OCI-LY7 (cell line): ENCODE data around the gene PPBP. TPM values are rescaled to one million over a fixed set of nuclear protein-coding genes. Genes with fewer than 3 reads are reported as not detected.

Experiments used
- BruUV-seq: library from RNA; stranded (reverse); fragments of 400-500 nt; replicated peaks from 2 replicates; lab custom pipeline; 2021; lab: Mats Ljungman, UMichigan
- CTCF ChIA-PET: fragments of 300-600 bp; sonication (Branson Sonifier 250); formaldehyde crosslinking; loops from one replicate; lab custom pipeline; 2022; ENCODE audit warnings: antibody characterized with exemption; ENCODE audit not compliant: unreplicated experiment; lab: Charles Lee
- POLR2A ChIA-PET: fragments of 300-600 bp; sonication (Branson Sonifier 250); formaldehyde crosslinking; loops from one replicate; lab custom pipeline; 2022; ENCODE audit warnings: antibody characterized with exemption; lab: Charles Lee
- DNase-seq: peaks from one replicate; pipeline ENCODE4 v3.0.0-alpha.2; 2015; ENCODE audit warnings: low spot score
- H2AFZ ChIP-seq: fragments of 200-600 bp; sonication (generic), shearing (Covaris generic); 2 replicates; pipeline ENCODE4 v1.6.1; 2014; ENCODE audit warnings: mild to moderate bottlenecking, antibody characterized with exemption, low read length, moderate library complexity
- H3K27ac ChIP-seq: fragments of 200-600 bp; sonication (generic); 2 replicates; pipeline ENCODE4 v1.5.1; 2014; ENCODE audit warnings: mixed run types, low read depth, mild to moderate bottlenecking, moderate library complexity, low read length, inconsistent platforms; ENCODE audit not compliant: poor library complexity, severe bottlenecking
- H3K36me3 ChIP-seq: fragments of 200-600 bp; sonication (generic); 2 replicates; pipeline ENCODE4 v1.6.1; 2014; ENCODE audit warnings: mild to moderate bottlenecking, antibody characterized with exemption, low read length, moderate library complexity, mixed read lengths; ENCODE audit not compliant: insufficient read depth
- H3K4me1 ChIP-seq: fragments of 200-600 bp; sonication (generic); 2 replicates; pipeline ENCODE4 v1.5.1; 2014; ENCODE audit warnings: mild to moderate bottlenecking, low read length; ENCODE audit not compliant: insufficient read depth, poor library complexity, severe bottlenecking
- H3K4me2 ChIP-seq: fragments of 200-600 bp; sonication (generic); 2 replicates; pipeline ENCODE4 v1.6.1; 2014; ENCODE audit warnings: mild to moderate bottlenecking, low read length
- H3K4me3 ChIP-seq: fragments of 200-600 bp; sonication (generic); 2 replicates; pipeline ENCODE4 v1.5.1; 2014; ENCODE audit warnings: mild to moderate bottlenecking, low read depth, low read length; ENCODE audit not compliant: poor library complexity, severe bottlenecking
- H3K79me2 ChIP-seq: fragments of 200-600 bp; sonication (generic); 2 replicates; pipeline ENCODE4 v1.6.1; 2016; ENCODE audit warnings: low read depth, mild to moderate bottlenecking, low read length, moderate library complexity, mixed read lengths; ENCODE audit not compliant: insufficient read depth
- H3K9me2 ChIP-seq: fragments of 200-600 bp; sonication (generic); 2 replicates; pipeline ENCODE4 v1.6.1; 2016; ENCODE audit warnings: mild to moderate bottlenecking, low read length, mixed read lengths; ENCODE audit not compliant: insufficient read depth
- H3K9me3 ChIP-seq: fragments of 200-600 bp; sonication (generic); 2 replicates; pipeline ENCODE4 v1.6.1; 2014; ENCODE audit warnings: mild to moderate bottlenecking, mixed run types, low read length, mixed read lengths
- H4K20me1 ChIP-seq: fragments of 200-600 bp; sonication (generic); 2 replicates; pipeline ENCODE4 v1.6.1; 2014; ENCODE audit warnings: mild to moderate bottlenecking, antibody characterized with exemption, low read length, moderate library complexity, mixed read lengths; ENCODE audit not compliant: insufficient read depth
- EZH2phosphoT487 ChIP-seq: fragments of 200-600 bp; sonication (generic); IDR thresholded peaks from 2 replicates; pipeline ENCODE4 v1.6.1; 2018; ENCODE audit warnings: low read depth, borderline replicate concordance, mild to moderate bottlenecking, mixed run types, antibody characterized with exemption, low read length, moderate library complexity, mixed read lengths
- intact Hi-C: fragments of 100-400 bp; cut with micrococcal nuclease; formaldehyde crosslinking; loops from one replicate; pipeline ENCODE4 v1.10.0; 2022; ENCODE audit not compliant: unreplicated experiment
- total RNA-seq, 2 experiments: library from RNA; depleted of rRNA in 1 of 2; stranded (reverse); fragments of >200 nt in 1 of 2; shearing (Covaris generic) in 1 of 2; gene quantifications; 2 replicates each; pipeline ENCODE4 v1.2.3, GENCODE V29; 2014 to 2022
- TF ChIP-seq, protein P1 (sequence below): fragments of 200-600 bp; sonication (generic); conservative IDR thresholded peaks from 2 replicates; pipeline ENCODE4 v1.5.1; 2014; ENCODE audit warnings: mild to moderate bottlenecking, antibody characterized with exemption, low read length, moderate library complexity, mixed read lengths

The PPBP gene
- total RNA-seq, 2 experiments from 2014 or later, result not detected

DNA sequence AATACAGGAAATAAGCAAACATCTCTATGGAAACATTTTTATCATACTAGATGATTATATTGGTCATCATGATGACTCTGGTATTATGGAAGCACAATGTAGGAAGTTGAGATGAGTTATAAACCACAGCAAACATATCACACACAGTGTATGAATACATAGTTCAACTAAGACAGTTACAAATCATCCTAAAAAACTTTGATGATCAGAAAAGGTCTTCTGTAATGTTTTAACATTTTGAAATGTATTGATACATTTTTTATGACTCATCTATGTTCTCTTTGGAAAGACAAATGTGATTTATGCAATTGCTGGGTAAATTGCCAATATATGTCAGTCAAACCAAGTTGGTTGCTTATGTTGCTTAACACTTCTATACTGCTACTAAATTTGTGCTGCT lies 45.7 kb upstream of the PPBP start:
- intact Hi-C loops, result no loop called here
- Histone ChIP-seq H3K79me2 (no peaks in the 10 kb centered on the region), H4K20me1 (no peaks in the 10 kb centered on the region), H3K36me3 (no peaks in the 10 kb centered on the region), H2AFZ (no peak overlapping the region), H3K4me1 (no peaks in the 10 kb centered on the region), H3K4me3 (no peak overlapping the region), H3K9me3 (no peaks in the 10 kb centered on the region), H3K4me2 (no peak overlapping the region), H3K27ac (no peak overlapping the region), H3K9me2 (no peaks in the 10 kb centered on the region)
- BruUV-seq, result no TSS peak
- ChIA-PET POLR2A (interaction anchor here (0.8 kb wide), 1 partner anchor 19 kb away, joined by 3 read pairs; no protein-coding TSS in a partner anchor), CTCF (no interaction called here)
- no peak for DNase-seq
- TF ChIP-seq, protein P1, sequence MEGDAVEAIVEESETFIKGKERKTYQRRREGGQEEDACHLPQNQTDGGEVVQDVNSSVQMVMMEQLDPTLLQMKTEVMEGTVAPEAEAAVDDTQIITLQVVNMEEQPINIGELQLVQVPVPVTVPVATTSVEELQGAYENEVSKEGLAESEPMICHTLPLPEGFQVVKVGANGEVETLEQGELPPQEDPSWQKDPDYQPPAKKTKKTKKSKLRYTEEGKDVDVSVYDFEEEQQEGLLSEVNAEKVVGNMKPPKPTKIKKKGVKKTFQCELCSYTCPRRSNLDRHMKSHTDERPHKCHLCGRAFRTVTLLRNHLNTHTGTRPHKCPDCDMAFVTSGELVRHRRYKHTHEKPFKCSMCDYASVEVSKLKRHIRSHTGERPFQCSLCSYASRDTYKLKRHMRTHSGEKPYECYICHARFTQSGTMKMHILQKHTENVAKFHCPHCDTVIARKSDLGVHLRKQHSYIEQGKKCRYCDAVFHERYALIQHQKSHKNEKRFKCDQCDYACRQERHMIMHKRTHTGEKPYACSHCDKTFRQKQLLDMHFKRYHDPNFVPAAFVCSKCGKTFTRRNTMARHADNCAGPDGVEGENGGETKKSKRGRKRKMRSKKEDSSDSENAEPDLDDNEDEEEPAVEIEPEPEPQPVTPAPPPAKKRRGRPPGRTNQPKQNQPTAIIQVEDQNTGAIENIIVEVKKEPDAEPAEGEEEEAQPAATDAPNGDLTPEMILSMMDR, result no peak
- TF ChIP-seq EZH2phosphoT487, result no peak

DNA sequence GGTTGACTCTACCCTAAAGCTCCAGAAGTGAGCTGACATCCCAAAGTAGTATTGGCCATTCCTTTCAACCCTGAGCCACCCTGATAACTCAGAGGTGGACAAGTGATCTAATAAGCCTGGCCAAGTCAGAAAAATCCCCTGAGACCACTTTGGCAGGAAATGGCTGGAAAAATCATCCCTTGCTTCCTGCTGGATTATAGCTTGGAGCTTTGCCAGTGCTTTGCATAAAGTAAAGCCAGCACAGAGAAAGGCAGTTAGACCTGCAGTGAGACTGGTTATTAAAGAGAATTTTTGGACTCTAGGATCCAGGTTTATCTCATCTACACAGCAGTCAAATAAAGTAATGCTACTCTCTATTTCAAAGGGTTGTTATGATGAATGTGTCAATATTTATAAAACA lies 44.1 kb upstream of the PPBP start:
- Histone ChIP-seq H3K9me2 (no peaks in the 10 kb centered on the region), H3K9me3 (no peaks in the 10 kb centered on the region), H3K4me3 (no peak overlapping the region), H3K79me2 (no peaks in the 10 kb centered on the region), H3K4me2 (no peak overlapping the region), H2AFZ (no peak overlapping the region), H3K27ac (no peak overlapping the region), H3K36me3 (no peaks in the 10 kb centered on the region), H4K20me1 (no peaks in the 10 kb centered on the region), H3K4me1 (no peaks in the 10 kb centered on the region)
- TF ChIP-seq, protein P1, result no peak
- TF ChIP-seq EZH2phosphoT487, result no peak
- intact Hi-C loops, result no loop called here
- ChIA-PET CTCF (no interaction called here), POLR2A (no interaction called here)
- no peak for DNase-seq
- BruUV-seq, result no TSS peak

DNA sequence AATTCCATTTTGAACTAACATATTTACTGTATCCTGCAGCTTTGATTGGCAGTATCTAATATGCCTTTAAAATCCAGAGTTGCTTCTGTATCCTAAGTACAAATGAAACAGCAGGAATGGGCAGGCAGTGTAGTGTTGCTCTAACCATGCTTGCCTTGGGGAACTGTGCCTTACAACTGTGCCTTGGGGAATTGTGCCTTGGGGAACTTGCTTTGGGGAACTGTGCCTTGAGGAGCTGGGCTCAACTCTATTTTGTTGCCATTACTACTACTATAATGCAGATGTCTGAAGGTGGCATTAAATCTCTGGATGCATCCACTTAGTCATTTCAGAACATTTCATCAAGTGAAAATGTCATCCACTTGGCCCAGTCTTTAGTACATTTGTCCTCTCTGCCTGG lies 43.6 kb upstream of the PPBP start:
- CTCF ChIA-PET, result no interaction called here
- Histone ChIP-seq H3K4me3 (no peak overlapping the region), H3K36me3 (no peaks in the 10 kb centered on the region), H3K9me3 (no peaks in the 10 kb centered on the region), H3K4me2 (no peak overlapping the region), H3K79me2 (no peaks in the 10 kb centered on the region), H3K27ac (no peak overlapping the region), H2AFZ (no peak overlapping the region), H3K4me1 (no peaks in the 10 kb centered on the region), H3K9me2 (no peaks in the 10 kb centered on the region), H4K20me1 (no peaks in the 10 kb centered on the region)
- intact Hi-C loops, result no loop called here
- POLR2A ChIA-PET, result interaction anchor here (1.1 kb wide), 1 partner anchor 15 kb away, joined by 4 read pairs; no protein-coding TSS in a partner anchor
- BruUV-seq, result no TSS peak
- DNase-seq, result no peak
- TF ChIP-seq, protein P1, result no peak
- TF ChIP-seq EZH2phosphoT487, result no peak
